Activated CD4-positive, alpha-beta T cell treated with anti-CD3 and anti-CD28 coated beads, Interleukin-2, amount 10 ng/mL, durations not matched to agents 24 days and 14 days (primary cell): Measurements from ENCODE around the gene RIMKLB. TPM values are rescaled to one million over a fixed set of nuclear protein-coding genes. Genes with fewer than 3 reads are reported as not detected.

Experiments used
- DNase-seq: peaks from one replicate; pipeline ENCODE4 v3.0.0; 2022
- H3K27ac Mint-ChIP-seq: one replicate; pipeline ENCODE4 v1.8.0; 2022; ENCODE audit warnings: mild to moderate bottlenecking, mixed read lengths
- H3K27me3 Mint-ChIP-seq: one replicate; pipeline ENCODE4 v1.8.0; 2022; ENCODE audit warnings: mixed read lengths
- H3K36me3 Mint-ChIP-seq: one replicate; pipeline ENCODE4 v1.8.0; 2022; ENCODE audit warnings: low read depth, mild to moderate bottlenecking, mixed read lengths
- H3K4me1 Mint-ChIP-seq: one replicate; pipeline ENCODE4 v1.8.0; 2021; ENCODE audit warnings: mixed read lengths
- H3K4me3 Mint-ChIP-seq: one replicate; pipeline ENCODE4 v1.8.0; 2022; ENCODE audit warnings: mild to moderate bottlenecking, moderate library complexity, mixed read lengths
- H3K9me3 Mint-ChIP-seq: one replicate; pipeline ENCODE4 v1.8.0; 2021; ENCODE audit warnings: mixed read lengths
- intact Hi-C: fragments of 100-400 bp; cut with micrococcal nuclease; formaldehyde crosslinking; loops from one replicate; pipeline ENCODE4 v1.15.1; 2023
- total RNA-seq: library from RNA; stranded (reverse); gene quantifications from 2 replicates; pipeline ENCODE4 v1.2.3, GENCODE V29; 2022

Gene RIMKLB
- total RNA-seq, 1 donor from 2014 or later = 0.68 TPM

GRCh38 chr12:8823565-8824300 lies 125.9 kb downstream of the RIMKLB start:
- no peak for DNase-seq
- Mint-ChIP-seq H3K36me3 (no peaks in the 10 kb centered on the region), H3K4me1 (peaks cover 3% of the 10 kb centered on the region), H3K9me3 (no peaks in the 10 kb centered on the region), H3K27ac (no peak overlapping the region), H3K4me3 (no peak overlapping the region), H3K27me3 (peaks cover 17% of the 10 kb centered on the region)
- intact Hi-C loops = no loop called here

- Mint-ChIP-seq H3K27ac (no peak overlapping the region), H3K36me3 (no peaks in the 10 kb centered on the region), H3K4me3 (no peak overlapping the region), H3K4me1 (peaks cover 3% of the 10 kb centered on the region), H3K9me3 (no peaks in the 10 kb centered on the region), H3K27me3 (peaks cover 17% of the 10 kb centered on the region)
- intact Hi-C loops = no loop called here
- no peak for DNase-seq
These were observed 129.9 kb downstream of the RIMKLB start for GRCh38 chr12:8827551-8828256.

GRCh38 chr12:8828257-8829124 lies 130.7 kb downstream of the RIMKLB start:
- Mint-ChIP-seq H3K9me3 (no peaks in the 10 kb centered on the region), H3K4me3 (no peak overlapping the region), H3K27ac (no peak overlapping the region), H3K36me3 (no peaks in the 10 kb centered on the region), H3K4me1 (peaks cover 3% of the 10 kb centered on the region), H3K27me3 (peaks cover 17% of the 10 kb centered on the region)
- intact Hi-C loops = no loop called here
- DNase-seq = no peak

GRCh38 chr12:8829125-8829518 lies 131.3 kb downstream of the RIMKLB start:
- Mint-ChIP-seq H3K4me1 (peaks cover 3% of the 10 kb centered on the region), H3K9me3 (no peaks in the 10 kb centered on the region), H3K4me3 (no peak overlapping the region), H3K27ac (no peak overlapping the region), H3K27me3 (peaks cover 13% of the 10 kb centered on the region), H3K36me3 (no peaks in the 10 kb centered on the region)
- intact Hi-C loops = no loop called here
- no peak for DNase-seq

- Mint-ChIP-seq H3K27me3 (peaks cover 14% of the 10 kb centered on the region), H3K4me1 (peaks cover 3% of the 10 kb centered on the region), H3K4me3 (no peak overlapping the region), H3K36me3 (no peaks in the 10 kb centered on the region), H3K27ac (no peak overlapping the region), H3K9me3 (no peaks in the 10 kb centered on the region)
- intact Hi-C loops = no loop called here
- no peak for DNase-seq
These were observed 131.8 kb downstream of the RIMKLB start for GRCh38 chr12:8829621-8830020.

- no peak for DNase-seq
- H3K4me1 Mint-ChIP-seq = peaks cover 3% of the 10 kb centered on the region
- intact Hi-C loops = no loop called here
- no peak overlapping the region for H3K4me3 Mint-ChIP-seq
- H3K27me3 Mint-ChIP-seq = peaks cover 7% of the 10 kb centered on the region
- H3K36me3 Mint-ChIP-seq = no peaks in the 10 kb centered on the region
- H3K9me3 Mint-ChIP-seq = no peaks in the 10 kb centered on the region
- H3K27ac Mint-ChIP-seq = no peak overlapping the region
These were observed 133.3 kb downstream of the RIMKLB start for GRCh38 chr12:8831116-8831515.

GRCh38 chr12:8832500-8832899 lies 134.7 kb downstream of the RIMKLB start:
- Mint-ChIP-seq H3K9me3 (no peaks in the 10 kb centered on the region), H3K27ac (no peak overlapping the region), H3K27me3 (peaks cover 4% of the 10 kb centered on the region), H3K4me1 (peaks cover under 1% of the 10 kb centered on the region), H3K36me3 (no peaks in the 10 kb centered on the region), H3K4me3 (no peak overlapping the region)
- intact Hi-C loops = no loop called here
- DNase-seq = no peak

Other genes starting within 250 kb of the RIMKLB start
- gene CLEC6A, start 242.0 kb upstream of the RIMKLB start, total RNA-seq = not detected in 2 replicates
- gene CLEC4D, start 184.5 kb upstream of the RIMKLB start, total RNA-seq = not detected in 2 replicates
- not detected in 2 replicates for gene CLEC4E, start 157.1 kb upstream of the RIMKLB start, total RNA-seq
- not detected in 2 replicates for gene AICDA, start 85.1 kb upstream of the RIMKLB start, total RNA-seq
- gene MFAP5, start 35.2 kb upstream of the RIMKLB start, total RNA-seq = not detected in 2 replicates
- not detected in 2 replicates for gene A2ML1, start 124.6 kb downstream of the RIMKLB start, total RNA-seq
- 7.9 and 8.7 TPM in 2 replicates for gene PHC1, start 216.5 kb downstream of the RIMKLB start, total RNA-seq